ENCODE measurements around the gene TMEM14C. TPM values are rescaled to one million over a fixed set of nuclear protein-coding genes. Genes with fewer than 3 reads are reported as not detected.
"Not testable (repeated sequence)": the region's sequence is repeated elsewhere in the genome, so short reads cannot be mapped to it uniquely, and the experiment has no call there.

Gene TMEM14C
- total RNA-seq, 1 experiment from 2014 or later: 97.2 TPM

DNA sequence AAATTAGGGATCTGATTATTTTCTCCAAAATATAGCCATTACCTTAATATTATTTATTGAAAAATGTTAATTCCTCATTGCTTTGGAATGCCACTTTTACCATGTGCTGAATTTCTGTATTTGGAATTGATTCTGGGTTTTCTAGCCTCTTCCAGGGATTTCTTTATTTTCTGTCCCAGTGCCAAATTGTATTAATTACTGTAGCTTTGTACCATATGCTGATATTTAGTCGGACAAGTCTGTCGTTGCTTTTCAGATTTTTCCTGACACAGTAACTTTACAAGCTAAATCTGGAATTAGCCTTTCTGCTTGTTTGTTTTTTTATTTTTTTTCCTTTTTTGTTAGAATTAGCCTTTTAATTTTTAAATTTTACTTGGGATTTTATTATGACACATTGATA lies 13.9 kb downstream of the TMEM14C start:
- H3K4me1 ChIP-seq: peaks cover 18% of the 10 kb centered on the region
- H3K36me3 ChIP-seq: no peaks in the 10 kb centered on the region
- H3K27me3 ChIP-seq: no peaks in the 10 kb centered on the region
- H3K4me3 ChIP-seq: no peak overlapping the region
- no peak for DNase-seq
- H3K27ac ChIP-seq: no peak overlapping the region
- H3K9me3 ChIP-seq (replicated peaks): no peaks in the 10 kb centered on the region

DNA sequence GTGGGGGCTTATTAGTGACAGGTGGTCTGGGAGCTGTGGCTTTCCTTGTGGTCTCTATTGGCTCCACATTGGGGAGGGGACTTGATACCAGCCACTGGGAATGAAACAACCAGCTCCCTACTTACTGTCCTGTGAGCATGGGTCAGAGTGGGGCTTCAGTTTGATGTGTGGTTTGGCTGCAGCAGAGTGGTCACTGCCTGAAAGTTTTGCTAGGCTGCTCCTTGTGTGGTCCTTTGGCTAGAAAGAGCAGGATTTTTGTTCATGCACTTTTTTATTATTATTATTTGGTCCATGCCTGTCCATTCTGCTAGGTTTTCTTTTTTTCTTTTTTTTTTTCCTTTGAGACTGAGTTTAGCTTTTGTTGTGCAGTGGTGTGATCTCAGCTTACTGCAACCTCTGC lies 17.2 kb downstream of the TMEM14C start:
- Histone ChIP-seq H3K27me3 (no peaks in the 10 kb centered on the region), H3K4me3 (no peak overlapping the region), H3K36me3 (no peaks in the 10 kb centered on the region), H3K27ac (no peak overlapping the region), H3K9me3 (replicated peaks) (no peaks in the 10 kb centered on the region), H3K4me1 (peaks cover 7% of the 10 kb centered on the region)
- DNase-seq: peak; percentile 34 to 50

DNA sequence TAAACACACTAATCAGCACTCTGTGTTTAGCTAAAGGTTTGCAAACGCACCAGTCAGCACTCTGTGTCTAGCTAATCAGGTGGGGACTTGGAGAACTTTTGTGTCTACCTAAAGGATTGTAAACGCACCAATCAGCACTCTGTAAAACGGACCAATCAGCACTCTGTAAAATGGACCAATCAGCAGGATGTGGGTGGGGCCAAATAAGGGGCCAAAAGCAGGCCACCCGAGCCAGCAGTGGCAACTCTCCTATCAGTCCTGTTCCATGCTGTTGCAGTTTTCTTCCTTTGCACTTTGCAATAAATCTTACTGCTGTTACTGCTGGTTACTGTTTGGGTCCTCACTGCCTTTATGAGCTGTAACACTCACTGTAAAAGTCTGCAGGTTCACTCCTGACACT lies 18.8 kb downstream of the TMEM14C start:
- H3K27ac ChIP-seq: peak overlapping the region; percentile 41
- H3K36me3 ChIP-seq; H3K9me3 ChIP-seq (replicated peaks); H3K4me3 ChIP-seq; H3K4me1 ChIP-seq; H3K27me3 ChIP-seq; DNase-seq: not testable (repeated sequence)

DNA sequence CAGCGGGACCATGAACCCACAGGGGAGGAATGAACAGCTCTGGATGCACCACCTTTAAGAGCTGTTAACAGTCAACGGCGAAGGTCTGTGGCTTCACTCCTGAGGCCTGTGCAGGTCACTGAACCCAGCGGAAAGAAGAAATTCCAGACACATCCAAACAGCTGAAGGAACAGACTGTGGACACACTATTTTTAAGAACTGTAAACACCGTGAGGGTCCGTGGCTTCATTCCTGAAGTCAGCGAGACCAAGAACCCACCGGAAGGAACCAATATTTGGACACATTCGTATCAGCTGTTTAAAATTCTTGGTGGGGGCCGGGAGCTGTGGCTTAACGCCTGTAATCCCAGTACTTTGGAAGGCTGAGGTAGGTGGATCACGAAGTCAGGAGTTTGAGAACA lies 19.4 kb downstream of the TMEM14C start:
- no peaks in the 10 kb centered on the region for H3K9me3 ChIP-seq (replicated peaks)
- H3K27ac ChIP-seq: peak overlapping the region; percentile 41
- peak; percentile 53 to 57 for DNase-seq
- 0 out of 2 replicates have a peak, but pooled peaks cover 2% of the 10 kb centered on the region for H3K4me1 ChIP-seq
- no peaks in the 10 kb centered on the region for H3K27me3 ChIP-seq
- H3K4me3 ChIP-seq: no peak overlapping the region
- no peaks in the 10 kb centered on the region for H3K36me3 ChIP-seq

DNA sequence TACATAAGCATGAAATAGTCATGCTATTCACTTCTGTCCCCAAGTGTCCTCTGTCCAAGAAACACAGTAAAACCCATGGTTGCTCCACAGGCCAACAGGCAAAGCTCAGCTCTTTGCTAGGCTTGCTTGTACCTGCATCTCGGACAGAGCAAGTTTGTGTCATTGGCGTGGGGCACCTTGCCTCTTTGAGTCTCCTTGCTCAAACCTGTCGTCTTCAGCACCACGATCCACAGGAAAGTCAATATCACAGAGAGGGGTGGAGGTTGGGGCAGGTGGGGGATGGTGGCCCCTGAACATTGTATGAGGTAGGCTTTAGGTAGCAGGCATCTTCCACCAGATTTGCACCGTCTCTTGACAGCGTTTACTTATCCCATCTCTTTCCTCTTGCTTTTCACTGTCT lies 20.6 kb downstream of the TMEM14C start:
- no peak for DNase-seq
- 0 out of 2 replicates have a peak, but pooled peaks cover 2% of the 10 kb centered on the region for H3K4me1 ChIP-seq

DNA sequence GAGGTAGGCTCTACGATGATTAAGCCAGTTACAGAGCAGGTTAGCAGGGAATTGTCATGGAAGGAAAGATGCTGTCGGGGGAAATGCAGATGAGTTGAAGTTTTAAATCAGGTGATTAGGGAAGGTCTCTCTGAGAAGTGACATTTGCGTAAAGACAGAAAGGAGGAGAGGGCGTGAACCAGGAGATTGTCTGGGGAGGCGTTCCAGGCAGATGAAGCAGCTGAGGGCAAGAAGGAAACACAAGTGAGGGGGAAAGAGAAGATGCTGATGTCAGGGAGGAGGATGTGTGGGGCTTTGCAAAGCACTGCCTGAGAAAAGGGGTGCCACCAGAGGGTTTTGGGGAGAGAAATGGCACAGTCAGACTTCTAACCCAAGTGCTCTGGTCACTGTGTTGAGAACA lies 22.2 kb downstream of the TMEM14C start:
- H3K4me1 ChIP-seq: 0 out of 2 replicates have a peak, but pooled peaks cover 2% of the 10 kb centered on the region
- no peaks in the 10 kb centered on the region for H3K36me3 ChIP-seq
- no peaks in the 10 kb centered on the region for H3K27me3 ChIP-seq
- DNase-seq: no peak
- no peak overlapping the region for H3K4me3 ChIP-seq
- H3K9me3 ChIP-seq (replicated peaks): no peaks in the 10 kb centered on the region
- H3K27ac ChIP-seq: no peak overlapping the region

More for the DNA sequence above, 20.6 kb downstream of the TMEM14C start:
- H3K27me3 ChIP-seq: no peaks in the 10 kb centered on the region
- no peaks in the 10 kb centered on the region for H3K36me3 ChIP-seq
- H3K9me3 ChIP-seq (replicated peaks): no peaks in the 10 kb centered on the region
- H3K27ac ChIP-seq: no peak overlapping the region
- H3K4me3 ChIP-seq: no peak overlapping the region

DNA sequence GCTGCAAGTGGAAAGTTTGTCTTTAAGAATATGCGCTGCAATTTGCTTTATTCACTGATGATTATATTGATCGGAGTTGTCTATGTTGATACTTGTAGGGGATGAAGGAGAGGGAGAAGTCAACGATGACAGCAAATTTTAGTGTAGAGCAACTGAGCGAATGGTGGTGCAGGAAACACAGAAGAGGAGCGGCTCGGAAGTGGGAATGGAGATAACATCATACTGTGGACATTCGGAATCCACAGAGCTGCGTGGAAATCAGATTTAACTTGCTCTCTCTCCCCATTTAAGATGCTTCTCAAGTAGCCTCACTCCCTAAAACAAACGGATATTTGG lies 24.0 kb downstream of the TMEM14C start:
- Histone ChIP-seq H3K36me3 (peaks cover 2% of the 10 kb centered on the region; the same call in 1 of the 2 replicates), H3K4me1 (no peaks in the 10 kb centered on the region), H3K27me3 (no peaks in the 10 kb centered on the region), H3K4me3 (peak overlapping the region; percentile 66), H3K27ac (peak overlapping the region; percentile 37; the same call in 1 of the 2 replicates), H3K9me3 (replicated peaks) (no peaks in the 10 kb centered on the region)
- DNase-seq: no peak

DNA sequence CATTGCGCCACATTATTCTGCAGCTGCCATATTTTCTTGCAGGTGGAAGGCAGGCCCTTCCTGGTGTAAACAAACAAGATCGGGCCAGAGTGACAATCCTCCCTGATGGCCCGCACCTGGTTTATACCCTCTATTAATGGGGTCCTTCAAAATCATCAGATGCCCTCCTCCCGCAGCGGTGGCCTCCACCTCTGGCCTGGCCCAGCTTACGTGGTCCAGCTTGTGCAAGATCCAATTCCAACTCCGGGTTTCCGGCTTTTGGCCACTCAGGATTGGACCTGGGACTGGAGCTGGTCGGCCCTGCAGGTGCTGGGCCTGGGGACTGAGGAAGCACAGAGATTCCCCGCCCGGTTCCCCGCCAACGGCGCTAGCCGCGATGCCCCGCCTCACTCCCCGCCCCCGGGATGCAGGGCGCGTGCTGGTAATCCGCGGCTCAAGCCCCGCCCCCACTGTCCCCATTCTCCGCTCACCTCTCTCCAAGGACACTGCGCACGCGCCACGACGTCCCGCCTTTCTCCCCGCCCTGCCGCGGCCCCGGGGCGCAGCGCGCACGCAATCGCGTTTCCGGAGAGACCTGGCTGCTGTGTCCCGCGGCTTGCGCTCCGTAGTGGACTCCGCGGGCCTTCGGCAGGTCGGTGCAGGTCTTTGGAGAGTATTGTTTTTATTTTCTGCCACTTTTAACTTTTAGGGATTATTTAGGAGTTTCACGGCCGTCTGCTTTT lies 24.5 kb downstream of the TMEM14C start, which contains the start of gene TMEM14B:
TMEM14B (plus strand) TSS at position 555 of the 722 bp plus-strand sequence. CDS start 1,441 bp downstream, outside the sequence.
- peak within 1 kb of the TSS; percentile 66 for H3K4me3 ChIP-seq
- H3K4me1 ChIP-seq: no peaks in the 10 kb centered on the region
- H3K9me3 ChIP-seq (replicated peaks): no peaks in the 10 kb centered on the region
- no peaks in the 10 kb centered on the region for H3K27me3 ChIP-seq
- H3K27ac ChIP-seq: peak within 1 kb of the TSS; percentile 37; the same call in 1 of the 2 replicates
- H3K36me3 ChIP-seq: peaks cover 2% of the 10 kb centered on the region; the same call in 1 of the 2 replicates
- DNase-seq: peak; percentile 96

DNA sequence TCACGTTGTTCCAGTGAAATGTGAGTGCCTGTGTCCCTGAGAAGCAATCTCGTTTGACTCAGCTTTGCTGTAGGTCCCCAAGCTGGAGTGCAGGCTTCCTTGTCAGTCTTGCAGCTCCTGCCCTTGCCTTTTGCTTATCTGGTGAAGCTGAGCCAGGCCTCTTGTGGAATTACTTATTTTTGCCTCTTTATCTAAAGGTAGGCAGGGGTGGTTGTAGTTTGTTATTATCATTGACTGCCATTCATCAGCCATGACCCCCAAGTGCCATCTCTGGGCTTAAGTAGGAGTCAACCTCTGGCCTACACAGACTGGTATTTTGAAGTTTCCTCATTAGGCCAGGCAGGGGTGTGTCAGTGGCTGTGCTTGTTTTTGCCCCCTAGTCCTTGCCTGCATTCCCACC lies 26.9 kb downstream of the TMEM14C start:
- Histone ChIP-seq H3K27me3 (no peaks in the 10 kb centered on the region), H3K4me3 (no peak overlapping the region), H3K9me3 (replicated peaks) (no peaks in the 10 kb centered on the region), H3K36me3 (peaks cover 2% of the 10 kb centered on the region; the same call in 1 of the 2 replicates), H3K27ac (no peak overlapping the region), H3K4me1 (no peaks in the 10 kb centered on the region)
- no peak for DNase-seq

DNA sequence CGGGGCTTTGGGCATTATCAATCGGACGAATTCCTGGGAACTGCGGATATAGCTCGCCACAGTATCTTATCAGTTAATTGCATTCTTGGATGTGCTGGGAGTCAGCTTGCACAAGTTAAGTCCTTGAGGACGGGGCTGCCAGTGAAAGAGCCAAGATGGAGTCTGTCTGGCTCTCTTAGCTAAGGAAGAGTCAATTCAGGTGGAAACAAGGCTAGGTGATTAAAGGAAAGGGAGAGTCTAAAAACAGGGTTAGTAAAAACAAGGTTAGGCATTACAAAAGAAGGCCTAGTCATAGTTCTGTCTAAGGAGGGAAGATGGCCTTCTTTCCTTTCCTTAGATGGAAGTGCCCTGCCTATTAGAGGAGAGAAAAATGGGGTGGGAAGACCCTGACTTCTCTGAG lies 27.7 kb downstream of the TMEM14C start:
- not testable (repeated sequence) for H3K4me1 ChIP-seq; H3K27ac ChIP-seq; DNase-seq; H3K9me3 ChIP-seq (replicated peaks); H3K4me3 ChIP-seq; H3K36me3 ChIP-seq; H3K27me3 ChIP-seq

DNA sequence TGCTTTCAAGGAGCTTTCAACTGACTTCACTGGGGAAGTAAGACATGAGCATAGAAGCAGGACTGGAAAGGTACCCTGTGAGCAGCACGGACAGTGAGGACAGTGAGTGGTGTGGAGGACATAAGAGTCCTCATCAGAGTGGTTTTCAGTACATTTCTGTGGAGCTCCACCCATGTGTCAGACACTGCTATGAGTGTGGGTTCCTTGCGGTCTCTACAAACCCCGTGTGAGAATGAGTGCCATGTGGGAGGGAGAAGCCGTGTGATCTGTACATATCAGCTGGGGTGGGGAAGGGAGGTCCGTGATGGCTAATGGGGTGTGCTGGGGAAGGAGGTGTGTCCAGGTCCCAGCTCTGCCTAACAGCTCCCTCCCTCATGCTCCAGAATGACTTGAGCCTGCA lies 28.9 kb downstream of the TMEM14C start:
- H3K27me3 ChIP-seq; DNase-seq; H3K4me1 ChIP-seq; H3K27ac ChIP-seq; H3K4me3 ChIP-seq; H3K36me3 ChIP-seq; H3K9me3 ChIP-seq (replicated peaks): not testable (repeated sequence)

DNA sequence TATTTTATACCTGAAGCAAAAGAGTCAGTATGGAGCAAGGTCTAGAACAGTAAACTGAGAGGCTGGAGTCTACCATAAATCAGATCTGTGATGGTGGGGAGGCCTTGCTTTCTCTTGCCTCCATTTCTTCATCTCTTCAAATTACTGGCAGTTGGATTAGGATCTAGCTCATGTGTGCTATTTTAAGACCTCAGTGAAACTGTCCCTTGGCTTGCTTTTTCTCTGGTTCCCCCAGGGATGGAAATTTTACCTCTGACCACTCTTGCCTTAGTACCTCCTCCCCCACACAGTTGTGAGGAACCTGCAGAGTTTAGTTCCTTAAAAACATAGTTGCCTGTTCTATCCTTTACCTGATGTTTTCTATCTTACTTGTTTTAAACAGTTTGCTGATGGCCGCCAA lies 33.2 kb downstream of the TMEM14C start:
- no peak for DNase-seq
- H3K9me3 ChIP-seq (replicated peaks): no peaks in the 10 kb centered on the region
- H3K27ac ChIP-seq: no peak overlapping the region
- peaks cover 8% of the 10 kb centered on the region for H3K4me1 ChIP-seq
- no peaks in the 10 kb centered on the region for H3K27me3 ChIP-seq
- H3K4me3 ChIP-seq: no peak overlapping the region
- H3K36me3 ChIP-seq: peaks cover 7% of the 10 kb centered on the region

DNA sequence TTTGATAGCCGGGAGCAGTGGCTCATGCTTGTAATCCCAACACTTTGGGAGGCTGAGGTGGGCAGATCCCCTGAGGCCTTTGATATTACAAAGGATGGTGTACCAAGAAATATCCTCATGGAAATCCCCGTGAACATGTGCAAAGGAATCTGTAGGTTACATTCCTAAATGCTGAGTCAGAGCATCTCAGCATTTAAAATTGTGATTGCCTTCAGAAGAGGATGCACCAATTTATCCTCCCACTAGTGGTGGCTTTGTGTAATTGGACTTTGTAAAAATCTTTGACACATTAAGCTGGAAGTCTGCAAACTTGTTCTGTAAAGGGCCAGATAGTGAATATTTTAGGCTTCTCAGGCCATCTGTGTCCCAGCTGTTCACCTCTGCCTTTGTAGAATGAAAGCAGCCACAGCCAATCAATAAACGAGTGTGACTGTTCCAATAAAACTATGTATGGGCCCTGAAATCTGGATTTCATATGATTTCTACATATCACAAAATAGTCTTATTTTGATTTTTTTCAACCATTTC lies 36.5 kb downstream of the TMEM14C start:
- DNase-seq: peak; percentile 18 to 49
- peak overlapping the region; percentile 33; the same call in 1 of the 2 replicates for H3K27ac ChIP-seq
- H3K4me1 ChIP-seq: peaks cover 8% of the 10 kb centered on the region

DNA sequence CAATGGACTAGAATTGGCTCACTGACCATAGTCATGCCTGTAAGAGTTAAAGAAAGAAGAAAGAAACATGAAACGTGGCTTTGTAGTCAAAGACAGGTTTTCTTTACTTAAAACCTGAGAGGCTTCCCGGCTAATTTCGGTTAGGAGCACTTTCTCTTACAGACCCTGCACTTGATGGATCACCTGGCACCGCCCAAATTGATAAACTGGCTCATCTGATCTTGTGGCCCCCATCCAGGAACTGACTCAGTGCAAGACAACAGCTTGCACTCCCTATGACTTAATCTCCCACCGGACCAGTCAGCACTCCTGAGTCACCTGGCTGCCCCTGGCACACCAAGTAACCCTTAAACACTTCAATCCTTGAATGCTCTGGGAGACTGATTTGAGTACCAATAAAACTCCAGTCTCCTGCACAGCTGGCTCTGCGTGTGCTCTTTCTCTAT lies 37.0 kb downstream of the TMEM14C start:
- peaks cover 8% of the 10 kb centered on the region for H3K4me1 ChIP-seq
- H3K27ac ChIP-seq: no peak overlapping the region
- H3K36me3 ChIP-seq: peaks cover 5% of the 10 kb centered on the region
- no peak overlapping the region for H3K4me3 ChIP-seq
- no peak for DNase-seq
- no peaks in the 10 kb centered on the region for H3K27me3 ChIP-seq
- no peaks in the 10 kb centered on the region for H3K9me3 ChIP-seq (replicated peaks)

More for the DNA sequence above, 36.5 kb downstream of the TMEM14C start:
- H3K4me3 ChIP-seq: no peak overlapping the region
- H3K9me3 ChIP-seq (replicated peaks): no peaks in the 10 kb centered on the region
- H3K27me3 ChIP-seq: no peaks in the 10 kb centered on the region
- peaks cover 5% of the 10 kb centered on the region for H3K36me3 ChIP-seq

DNA sequence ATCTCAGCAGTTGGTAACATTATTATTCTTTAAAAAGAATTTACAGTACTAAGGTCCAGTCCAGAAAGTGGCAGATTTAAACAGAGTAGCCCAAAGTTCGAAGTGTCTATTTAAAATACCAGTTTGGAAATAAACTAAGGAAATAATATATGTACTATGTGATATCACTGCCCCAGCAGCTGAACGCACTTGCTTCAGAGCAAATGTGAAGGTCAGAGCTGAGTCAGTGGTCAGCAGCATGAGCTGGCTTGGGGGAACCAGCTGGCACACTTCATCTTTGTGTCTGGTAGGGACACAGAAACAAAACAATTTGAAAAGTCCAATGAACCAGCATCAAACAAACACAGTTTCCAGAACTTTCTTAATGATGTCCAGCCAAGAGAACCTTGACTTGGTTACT lies 40.1 kb downstream of the TMEM14C start:
- Histone ChIP-seq H3K4me3 (no peak overlapping the region), H3K9me3 (replicated peaks) (no peaks in the 10 kb centered on the region), H3K27me3 (no peaks in the 10 kb centered on the region), H3K36me3 (peaks cover 2% of the 10 kb centered on the region; the same call in 1 of the 2 replicates), H3K4me1 (peaks cover 8% of the 10 kb centered on the region), H3K27ac (no peak overlapping the region)
- DNase-seq: no peak

Measured in SJCRH30 (cell line).